Measurements from ENCODE around the gene CHD1L.

DNA sequence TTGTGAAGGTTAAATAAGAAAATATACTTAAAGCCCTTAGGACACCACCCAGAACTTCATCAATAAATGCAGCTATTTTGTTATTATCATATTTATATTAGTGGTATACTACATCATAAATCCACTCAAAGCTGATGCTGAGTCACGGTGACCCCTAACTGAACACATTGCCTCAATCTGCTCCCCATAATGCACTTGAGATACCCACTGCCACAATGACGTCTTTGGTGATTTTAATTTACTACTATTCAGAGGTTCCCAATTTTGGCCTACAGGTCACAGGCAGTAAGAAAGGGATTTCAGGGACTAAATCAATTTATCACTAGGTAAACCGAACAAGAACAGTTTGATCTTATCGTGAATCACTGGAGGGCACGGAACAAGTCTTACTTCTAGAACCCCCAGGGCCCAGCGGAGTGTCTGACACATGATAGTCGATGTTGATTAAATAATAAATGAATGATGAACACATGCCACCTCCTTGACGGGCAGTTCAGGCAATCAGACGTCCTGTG lies 493 bp upstream of the CHD1L start:
- TF ChIP-seq POLR2A (IDR thresholded peaks at IDR 0.05; ENCODE audit: extremely low read depth, insufficient read length) (no peak), MYC (IDR thresholded peaks at IDR 0.05; ENCODE audit: low read depth, low read length) (no peak)
- TF ChIP-seq, protein P1, sequence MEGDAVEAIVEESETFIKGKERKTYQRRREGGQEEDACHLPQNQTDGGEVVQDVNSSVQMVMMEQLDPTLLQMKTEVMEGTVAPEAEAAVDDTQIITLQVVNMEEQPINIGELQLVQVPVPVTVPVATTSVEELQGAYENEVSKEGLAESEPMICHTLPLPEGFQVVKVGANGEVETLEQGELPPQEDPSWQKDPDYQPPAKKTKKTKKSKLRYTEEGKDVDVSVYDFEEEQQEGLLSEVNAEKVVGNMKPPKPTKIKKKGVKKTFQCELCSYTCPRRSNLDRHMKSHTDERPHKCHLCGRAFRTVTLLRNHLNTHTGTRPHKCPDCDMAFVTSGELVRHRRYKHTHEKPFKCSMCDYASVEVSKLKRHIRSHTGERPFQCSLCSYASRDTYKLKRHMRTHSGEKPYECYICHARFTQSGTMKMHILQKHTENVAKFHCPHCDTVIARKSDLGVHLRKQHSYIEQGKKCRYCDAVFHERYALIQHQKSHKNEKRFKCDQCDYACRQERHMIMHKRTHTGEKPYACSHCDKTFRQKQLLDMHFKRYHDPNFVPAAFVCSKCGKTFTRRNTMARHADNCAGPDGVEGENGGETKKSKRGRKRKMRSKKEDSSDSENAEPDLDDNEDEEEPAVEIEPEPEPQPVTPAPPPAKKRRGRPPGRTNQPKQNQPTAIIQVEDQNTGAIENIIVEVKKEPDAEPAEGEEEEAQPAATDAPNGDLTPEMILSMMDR (IDR thresholded peaks at IDR 0.05; ENCODE audit: low read depth, low read length), result no peak

Measured in NB4 (cell line).